IMR-90 (cell line): ENCODE results near the gene GSK3B.

Source experiments
- BHLHE40 ChIP-seq: fragments of 150-350 bp; IDR thresholded peaks from 2 replicates; pipeline ENCODE4 v1.6.1; 2016; ENCODE audit warnings: mild to moderate bottlenecking, low read depth, low read length
- CHD1 ChIP-seq: IDR thresholded peaks from 2 replicates; pipeline ENCODE4 v1.6.1; 2012; ENCODE audit warnings: low read depth, low read length, improper control_type of control experiment
- CTCF ChIP-seq: conservative IDR thresholded peaks from 2 replicates; pipeline ENCODE4 v1.5.1; 2012; ENCODE audit warnings: mild to moderate bottlenecking, low read depth, low read length, improper control_type of control experiment
- ELK1 ChIP-seq: fragments of 150-350 bp; IDR thresholded peaks from 2 replicates; pipeline ENCODE4 v1.6.1; 2016; ENCODE audit warnings: low read depth, mild to moderate bottlenecking, low read length, moderate library complexity, borderline replicate concordance
- POLR2A ChIP-seq: IDR thresholded peaks from 2 replicates; pipeline ENCODE4 v1.6.1; 2012; ENCODE audit warnings: mild to moderate bottlenecking, low read depth, low read length
- RCOR1 ChIP-seq: IDR thresholded peaks from 2 replicates; pipeline ENCODE4 v1.6.1; 2012; ENCODE audit warnings: mild to moderate bottlenecking, low read length, improper control_type of control experiment; ENCODE audit not compliant: insufficient replicate concordance
- SMC3 ChIP-seq: fragments of 150-350 bp; IDR thresholded peaks from 2 replicates; pipeline ENCODE4 v1.6.1; 2016; ENCODE audit warnings: low read depth, mild to moderate bottlenecking, antibody characterized with exemption, low read length, moderate library complexity

GRCh38 chr3:119861681-119862080, 232.6 kb downstream of the GSK3B start:
- no peak for TF ChIP-seq CTCF
- TF ChIP-seq POLR2A = no peak
- TF ChIP-seq SMC3 = no peak
- no peak for TF ChIP-seq RCOR1
- TF ChIP-seq CHD1 = no peak
- TF ChIP-seq ELK1 = no peak
- no peak for TF ChIP-seq BHLHE40
